GM12892 (cell line): ENCODE data around the gene TC2N.

Experiments
- DNase-seq: peaks from one replicate; pipeline ENCODE4 v3.0.0; 2011; ENCODE audit not compliant: insufficient read length
- FAIRE-seq: peaks from 2 replicates; lab custom pipeline; 2011; peaks lifted over from hg19 to GRCh38; lab: Jason Lieb, UNC
- POLR2A ChIP-seq: IDR thresholded peaks from 2 replicates; pipeline ENCODE4 v1.6.1; 2011; ENCODE audit warnings: low read depth, low read length, control low read depth
- POLR2AphosphoS5 ChIP-seq: IDR thresholded peaks from 2 replicates; pipeline ENCODE4 v1.6.1; 2011; ENCODE audit warnings: low read depth, low read length, control low read depth
- TAF1 ChIP-seq: IDR thresholded peaks from 2 replicates; pipeline ENCODE4 v1.6.1; 2011; ENCODE audit warnings: low read depth, mild to moderate bottlenecking, control low read depth, low read length, borderline replicate concordance

TC2N gene

DNA sequence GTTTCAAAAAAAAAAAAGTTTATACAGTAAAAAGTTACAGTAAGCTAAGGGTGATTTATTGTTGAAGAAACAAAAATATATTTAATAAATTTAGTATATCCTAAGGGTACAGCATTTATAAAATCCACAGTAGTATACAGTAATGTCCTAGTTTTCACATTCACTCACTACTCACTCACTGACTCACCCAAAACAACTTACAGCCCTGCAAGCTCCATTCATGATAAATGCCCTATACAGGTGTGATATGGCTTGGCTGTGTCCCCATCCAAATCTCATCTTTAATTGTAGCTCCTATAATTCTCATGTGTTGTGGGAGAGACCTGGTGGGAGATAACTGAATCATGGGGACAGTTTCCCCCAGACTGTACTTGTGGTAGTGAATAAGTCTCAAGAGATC lies 61.7 kb downstream of the TC2N start:
- no peak for FAIRE-seq
- TF ChIP-seq POLR2AphosphoS5 = no peak
- no peak for TF ChIP-seq TAF1
- TF ChIP-seq POLR2A = no peak
- no peak for DNase-seq

DNA sequence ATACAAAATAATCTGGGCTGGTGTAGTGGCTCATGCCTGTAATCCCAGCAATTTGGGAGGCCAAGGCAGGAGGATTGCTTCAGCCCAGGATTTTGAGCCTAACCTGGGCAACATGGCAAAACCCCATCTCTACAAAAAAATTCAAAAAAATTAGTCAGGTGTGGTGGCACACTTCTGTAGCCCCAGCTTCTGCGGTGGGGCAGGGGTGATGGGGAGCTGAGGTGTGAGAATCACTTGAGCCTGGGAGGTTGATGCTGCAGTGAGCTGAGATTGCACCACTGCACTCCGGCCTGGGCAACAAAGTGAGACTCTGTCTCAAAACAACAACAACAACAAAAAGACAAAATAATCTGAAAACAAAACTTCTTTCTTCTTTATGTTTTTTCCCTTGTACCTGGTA lies 66.0 kb downstream of the TC2N start:
- DNase-seq (no peak), FAIRE-seq (no peak)
- TF ChIP-seq POLR2A (no peak), POLR2AphosphoS5 (no peak), TAF1 (no peak)

DNA sequence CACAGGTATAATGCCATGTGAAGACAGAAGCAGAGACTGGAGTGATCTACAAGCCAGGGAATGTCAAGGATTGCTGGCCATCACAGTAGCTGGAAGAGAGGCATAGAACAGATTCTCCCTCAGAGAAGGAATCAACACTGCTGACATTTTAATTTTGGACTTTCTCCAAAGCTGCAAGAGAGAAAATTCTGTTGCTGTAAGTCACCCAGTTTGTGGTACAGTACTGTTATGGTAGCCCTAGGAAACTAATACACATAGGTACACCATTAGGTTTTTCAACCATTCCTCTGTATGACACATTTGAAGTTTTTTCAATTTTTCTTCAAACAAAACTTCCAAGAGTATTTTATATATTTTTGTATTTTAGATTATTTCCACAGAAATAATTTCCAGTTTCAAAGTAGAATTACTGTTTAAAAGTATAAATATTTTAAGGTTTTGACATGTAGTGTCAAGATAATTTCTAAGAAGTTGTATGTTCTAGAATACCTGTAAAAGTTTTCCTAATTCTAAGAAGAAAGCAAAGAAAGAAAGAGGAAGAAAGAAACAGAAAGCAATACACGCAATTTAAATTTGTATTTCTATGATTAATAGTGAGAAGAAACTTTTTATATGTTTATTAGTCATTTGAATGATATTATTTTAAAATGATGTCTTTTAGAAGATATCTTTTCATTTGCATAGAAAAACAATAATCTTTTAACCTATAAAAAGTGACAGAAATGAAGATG lies 70.6 kb downstream of the TC2N start:
- TF ChIP-seq POLR2AphosphoS5 (no peak), TAF1 (no peak), POLR2A (no peak)
- no peak for FAIRE-seq
- no peak for DNase-seq

DNA sequence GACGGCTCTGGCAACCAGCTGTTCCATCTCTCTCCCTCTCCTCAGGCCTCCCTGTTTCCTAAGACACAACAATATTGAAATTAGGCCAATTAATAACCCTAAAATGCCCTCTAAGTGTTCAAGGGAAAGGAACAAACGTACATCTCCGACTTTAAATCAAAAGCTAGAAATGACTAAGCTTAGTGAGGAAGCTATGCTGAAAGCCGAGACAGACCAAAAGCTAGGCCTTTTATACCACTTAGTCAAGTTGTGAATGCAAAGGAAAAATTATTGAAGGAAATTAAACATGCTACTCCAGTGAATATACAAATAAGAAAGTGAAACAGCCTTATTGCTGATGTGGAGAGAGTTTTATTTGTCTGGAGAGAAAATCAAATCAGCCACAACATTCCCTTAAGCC lies 73.6 kb downstream of the TC2N start:
- FAIRE-seq (no peak), DNase-seq (no peak)
- TF ChIP-seq POLR2AphosphoS5 = no peak
- no peak for TF ChIP-seq POLR2A
- TF ChIP-seq TAF1 = no peak

DNA sequence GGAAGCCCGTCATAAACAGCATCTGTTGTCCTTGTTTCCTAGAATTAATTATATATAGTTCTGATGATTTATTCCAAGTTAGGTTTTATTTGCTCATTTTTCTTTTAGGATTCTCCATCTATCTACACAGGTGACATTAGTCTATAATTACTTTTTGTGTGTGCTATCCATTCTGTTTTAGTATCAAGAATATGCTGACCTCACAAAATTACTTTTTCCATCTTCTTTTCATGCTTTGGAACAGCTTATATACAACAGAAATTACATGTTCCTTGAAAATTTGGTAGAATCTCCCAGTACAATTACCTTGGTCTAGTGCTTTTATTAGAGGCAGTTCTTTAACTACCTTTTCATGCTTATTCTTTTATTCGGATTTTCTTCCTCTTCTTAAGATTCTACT lies 81.1 kb downstream of the TC2N start:
- no peak for DNase-seq
- no peak for TF ChIP-seq TAF1
- no peak for TF ChIP-seq POLR2AphosphoS5
- no peak for TF ChIP-seq POLR2A
- FAIRE-seq = no peak

DNA sequence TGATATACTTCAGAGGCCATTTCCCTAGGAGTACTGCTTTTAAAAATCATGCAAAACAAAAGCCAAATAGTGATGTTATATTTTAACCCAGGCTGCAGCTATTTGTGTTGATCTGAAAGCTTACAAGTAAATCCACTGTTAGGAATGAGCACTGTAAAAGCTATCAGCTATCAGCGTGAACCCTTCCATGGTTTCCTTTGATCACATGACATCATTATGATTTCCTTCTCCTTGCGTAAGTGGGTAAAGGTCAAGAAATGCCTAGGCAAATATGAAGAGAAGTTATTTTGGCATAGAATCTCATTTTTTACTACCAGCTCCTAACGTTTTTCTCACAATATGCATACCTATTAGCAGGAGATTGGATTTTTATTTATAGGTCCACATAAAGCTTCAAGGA lies 86.9 kb downstream of the TC2N start:
- TF ChIP-seq TAF1 (no peak), POLR2AphosphoS5 (no peak), POLR2A (no peak)
- no peak for FAIRE-seq

DNA sequence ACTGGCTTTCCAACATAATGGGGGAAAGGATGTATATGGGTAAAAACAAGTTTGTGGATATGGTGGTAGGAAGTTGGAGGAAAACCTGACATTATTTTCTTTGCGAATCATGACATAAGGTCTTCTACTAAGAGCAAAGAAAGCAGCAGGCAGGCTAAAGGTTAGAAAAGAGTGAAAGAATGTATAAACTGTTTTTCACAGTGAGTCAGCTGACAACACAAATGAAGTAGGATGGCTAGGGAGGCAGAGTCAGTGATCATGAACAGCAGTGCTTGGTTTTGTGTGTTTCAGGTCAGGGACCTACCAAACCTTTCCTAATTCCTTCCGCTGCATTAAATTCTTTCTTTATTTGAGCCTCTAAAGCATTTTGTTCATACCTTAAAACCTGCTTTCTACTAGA lies 89.1 kb downstream of the TC2N start:
- TF ChIP-seq POLR2AphosphoS5 (no peak), TAF1 (no peak), POLR2A (no peak)
- DNase-seq (no peak), FAIRE-seq (no peak)

More for the DNA sequence above, 86.9 kb downstream of the TC2N start:
- no peak for DNase-seq

DNA sequence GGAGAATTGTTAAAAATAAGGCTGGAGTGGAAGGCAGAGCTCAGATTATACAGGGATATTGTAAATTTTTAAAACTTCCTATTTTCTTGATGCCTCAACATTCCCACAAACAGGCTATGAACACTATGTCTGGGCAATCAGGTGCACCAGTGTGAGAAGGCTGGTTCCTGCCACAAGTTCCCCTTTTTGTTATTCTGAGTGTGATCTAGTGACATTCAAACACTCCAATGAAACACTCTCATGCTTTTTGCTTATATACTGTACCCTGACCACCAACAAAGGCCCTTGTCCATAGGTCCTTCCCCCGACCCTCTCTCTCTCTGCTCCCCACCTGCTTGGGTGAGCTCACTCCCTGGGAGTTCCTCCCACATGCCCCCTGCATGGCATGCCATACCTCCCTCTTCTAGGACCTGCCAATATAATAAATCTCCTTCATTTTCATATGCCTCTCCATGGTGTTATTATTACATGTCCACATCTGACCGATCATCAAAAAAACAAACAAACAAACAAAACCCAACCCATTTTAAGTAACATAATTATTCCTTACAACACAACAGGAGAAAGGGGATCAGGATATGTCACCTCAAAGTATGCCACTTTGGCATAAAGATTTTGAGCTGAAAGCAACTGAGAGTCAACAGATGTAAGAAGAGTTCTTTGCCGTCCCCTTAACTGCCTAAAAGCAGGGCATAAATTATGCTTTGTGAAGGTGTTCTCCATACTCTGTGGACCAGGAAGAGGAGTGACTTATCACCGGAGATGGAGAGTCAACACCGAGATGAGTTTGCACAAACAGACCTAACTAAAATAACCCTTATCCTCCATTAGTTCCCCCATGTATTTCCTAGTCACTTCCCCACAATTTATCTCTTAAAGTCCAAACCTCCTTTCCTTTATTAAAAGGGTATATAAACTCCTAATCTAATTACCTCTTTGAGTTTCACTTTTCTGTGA lies 92.9 kb downstream of the TC2N start:
- no peak for DNase-seq
- FAIRE-seq = no peak
- TF ChIP-seq POLR2AphosphoS5 (no peak), TAF1 (no peak), POLR2A (no peak)

DNA sequence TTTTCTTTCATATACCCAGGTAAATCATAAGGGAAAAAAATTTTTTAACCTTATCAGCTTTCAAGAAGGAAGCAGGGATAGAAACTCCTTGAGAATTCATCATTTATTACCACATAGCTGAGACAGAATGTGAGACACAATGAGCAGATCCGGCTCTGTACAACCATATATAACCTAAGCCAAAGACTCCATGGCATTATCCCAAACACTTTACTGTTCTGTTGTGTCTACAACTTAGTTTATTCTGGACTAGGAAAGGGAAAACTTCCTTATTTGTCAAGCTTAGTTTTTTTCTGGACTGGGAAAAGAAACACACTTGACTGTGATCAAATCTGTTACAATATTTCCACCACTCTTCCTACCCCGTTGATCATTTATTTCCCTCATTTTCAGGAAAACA lies 97.2 kb downstream of the TC2N start:
- FAIRE-seq (no peak), DNase-seq (no peak)
- TF ChIP-seq POLR2AphosphoS5 (no peak), POLR2A (no peak), TAF1 (no peak)

DNA sequence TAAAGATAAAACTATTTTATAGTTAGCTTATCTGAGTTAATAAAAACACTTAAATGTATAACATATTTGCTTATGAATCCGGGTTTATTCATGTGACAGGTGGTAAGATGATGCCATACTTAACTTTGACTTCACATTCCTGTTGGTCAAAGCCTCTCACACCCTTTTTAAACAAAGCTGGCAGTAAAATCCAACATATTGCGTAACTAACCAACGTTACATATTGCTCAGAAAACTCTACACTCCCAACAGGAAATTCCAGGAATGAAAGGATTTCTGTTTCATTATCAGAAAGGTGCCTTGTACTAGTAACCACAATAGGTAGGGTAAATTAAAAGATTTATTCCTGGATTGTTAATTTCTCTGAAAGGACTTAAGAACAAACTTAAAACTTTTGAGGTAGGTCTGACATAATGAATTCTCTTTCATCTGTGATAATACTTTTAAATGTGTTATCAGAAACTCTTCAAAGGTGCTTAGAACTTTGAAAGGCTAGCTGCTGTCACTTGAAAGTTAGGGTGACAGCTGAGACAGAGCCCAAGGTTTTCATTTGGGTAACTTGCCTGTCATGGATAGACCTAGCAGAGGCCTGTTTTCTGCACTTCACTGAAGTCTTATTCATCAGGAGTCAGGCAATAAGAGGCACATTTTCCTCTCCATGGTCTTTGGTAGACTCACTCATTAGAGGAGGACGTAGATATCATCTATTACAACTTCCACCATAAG lies 111.6 kb downstream of the TC2N start:
- DNase-seq = no peak
- TF ChIP-seq POLR2A (no peak), TAF1 (no peak), POLR2AphosphoS5 (no peak)
- FAIRE-seq = no peak

DNA sequence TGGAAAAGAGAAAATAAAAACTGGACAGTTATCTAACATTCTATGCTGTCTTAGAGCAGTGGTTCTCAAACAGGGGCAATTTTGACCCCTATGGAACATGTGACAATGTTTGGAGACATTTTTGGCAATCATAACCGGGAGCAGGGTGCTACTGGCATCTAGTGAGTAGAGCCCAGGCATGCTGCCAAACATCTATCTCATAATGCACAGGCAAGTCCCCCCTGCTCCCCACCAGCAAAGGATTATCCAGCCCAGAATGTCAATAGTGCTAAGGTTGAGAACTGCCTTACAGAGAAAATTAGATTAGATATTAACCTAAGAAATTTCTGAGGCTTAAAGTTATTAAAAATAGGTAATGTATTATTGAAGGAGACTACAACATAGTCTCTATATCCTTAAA lies 112.5 kb downstream of the TC2N start:
- FAIRE-seq (no peak), DNase-seq (no peak)
- TF ChIP-seq POLR2AphosphoS5 = no peak
- TF ChIP-seq POLR2A = no peak
- TF ChIP-seq TAF1 = no peak
